Esophagus (tissue), 2 donors: ENCODE data around the gene HELZ2. TPM values are rescaled to one million over a fixed set of nuclear protein-coding genes. Genes with fewer than 3 reads are reported as not detected.

ENCODE experiments used
- H3K27ac ChIP-seq, 2 donors: one replicate each; pipeline ENCODE4 v1.5.1; 2013; ENCODE audit warnings: low read depth in 2 of 2, mild to moderate bottlenecking in 2 of 2, inconsistent platforms in 1 of 2, low read length in 1 of 2, moderate library complexity in 1 of 2
- H3K27me3 ChIP-seq, 2 donors: one replicate each; pipeline ENCODE4 v1.6.1; 2013; ENCODE audit warnings: low read length in 2 of 2, control low read depth in 1 of 2, mild to moderate bottlenecking in 1 of 2; ENCODE audit not compliant: insufficient read depth in 2 of 2, control insufficient read depth in 1 of 2
- H3K36me3 ChIP-seq, 2 donors: one replicate each; pipeline ENCODE4 v1.6.1; 2013; ENCODE audit warnings: low read length in 1 of 2; ENCODE audit not compliant: control insufficient read depth in 2 of 2, insufficient read depth in 2 of 2
- H3K4me1 ChIP-seq, 2 donors: one replicate each; pipeline ENCODE4 v1.6.1; 2013; ENCODE audit warnings: low read length in 1 of 2; ENCODE audit not compliant: control insufficient read depth in 2 of 2, insufficient read depth in 2 of 2
- H3K4me3 ChIP-seq, 2 donors: one replicate each; pipeline ENCODE4 v1.5.1; 2013; ENCODE audit warnings: low read length in 2 of 2, mild to moderate bottlenecking in 2 of 2, low read depth in 1 of 2, moderate library complexity in 1 of 2
- H3K9me3 ChIP-seq, 2 donors: one replicate each; pipeline ENCODE4 v1.6.1; 2013; ENCODE audit warnings: mild to moderate bottlenecking in 2 of 2, low read depth in 1 of 2, low read length in 1 of 2, moderate library complexity in 1 of 2; ENCODE audit not compliant: control insufficient read depth in 2 of 2, insufficient read depth in 1 of 2
- WGBS, 2 donors: extraction: QIAGEN DNeasy Blood & Tissue Kit; methylation state at CpG; one replicate each; pipeline ENCODE4 v1.1.7; 2013; 5-methylcytosine and 5-hydroxymethylcytosine counted together
- polyA plus RNA-seq, 2 donors: library from polyadenylated mRNA; stranded (reverse); fragments of 200-250 nt; gene quantifications; one replicate each; pipeline ENCODE4 v1.2.3, GENCODE V29; 2013
- donor health status: healthy with polysubstance abuse.
- donor health status: Bipolar disorder and iron deficiency.

The HELZ2 gene
- polyA plus RNA-seq, 2 donors = 7.2 to 8.3 TPM

DNA sequence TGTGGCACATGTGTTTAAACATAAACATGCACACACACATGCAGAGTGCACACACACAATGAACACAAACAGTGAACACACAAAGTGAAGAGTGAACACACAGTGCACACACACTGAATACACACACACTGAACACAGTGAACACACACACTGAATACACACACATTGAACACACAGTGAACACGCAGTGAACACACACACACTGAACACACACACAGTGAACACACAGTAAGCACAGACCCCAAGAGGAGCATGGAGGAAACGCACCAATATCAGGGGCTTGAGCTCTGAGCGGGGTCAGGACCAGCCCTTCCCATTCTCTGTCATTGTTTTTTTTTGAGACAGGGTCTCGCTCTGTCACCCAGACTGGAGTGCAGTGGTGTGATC is 17.1 kb upstream of the HELZ2 start:
- no peak overlapping the region for H3K27ac ChIP-seq
- no peaks in the 10 kb centered on the region for H3K27me3 ChIP-seq
- H3K9me3 ChIP-seq = no peaks in the 10 kb centered on the region
- 94 to 95% methylated on average over 4 of the region's 4 CpGs for WGBS, 2 donors
- H3K4me3 ChIP-seq = no peak overlapping the region
- H3K4me1 ChIP-seq = peaks cover 3% of the 10 kb centered on the region in 2 donors
- peaks cover 12 to 54% of the 10 kb centered on the region in 2 donors for H3K36me3 ChIP-seq

DNA sequence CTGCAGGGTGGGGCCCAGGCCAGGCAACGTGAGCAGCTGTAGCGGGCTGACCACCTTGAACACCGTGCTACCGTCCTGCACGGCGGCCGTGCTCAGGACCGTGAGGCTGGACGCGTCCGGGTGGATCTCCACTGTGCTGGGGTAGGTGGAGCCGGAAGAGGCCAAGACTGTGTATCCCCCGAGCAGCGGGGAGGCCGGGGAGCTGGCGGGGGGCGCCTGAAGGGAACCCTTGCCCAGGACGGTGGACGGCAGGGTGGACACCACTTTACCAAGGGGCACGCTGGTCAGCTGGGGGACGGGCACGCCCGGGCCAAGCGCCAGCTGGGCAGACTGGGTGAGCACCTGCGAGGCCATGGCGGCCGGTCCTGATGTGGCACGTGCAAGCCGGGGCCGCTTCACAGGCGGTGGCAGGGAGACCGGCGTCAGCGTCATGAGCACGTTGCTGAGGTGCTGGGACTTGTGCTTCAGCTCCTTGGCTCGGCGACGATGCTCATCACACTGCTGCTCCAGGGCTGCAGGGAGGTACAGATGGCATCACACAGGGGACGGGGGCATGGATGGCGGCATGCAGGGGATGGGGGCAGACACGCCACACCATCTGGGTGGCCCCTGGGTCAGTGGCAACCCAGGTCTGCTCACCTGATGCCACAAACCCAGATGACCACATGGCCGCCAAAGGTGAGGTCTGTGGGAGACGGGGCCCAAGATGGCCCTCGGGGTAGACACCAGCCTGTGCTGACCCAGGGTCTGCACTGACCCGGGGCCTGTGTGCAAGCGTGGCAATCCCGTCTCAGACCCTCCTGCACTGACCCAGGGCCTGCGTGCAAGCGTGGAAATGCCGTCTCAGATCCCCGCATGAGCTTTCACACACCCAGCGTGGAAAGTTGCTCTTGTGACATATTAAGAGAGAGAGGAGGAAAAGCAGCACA is 16.4 kb upstream of the HELZ2 start:
- no peaks in the 10 kb centered on the region for H3K9me3 ChIP-seq
- 92 to 93% methylated on average over 50 to 52 of the region's 52 CpGs for WGBS, 2 donors
- H3K27ac ChIP-seq = no peak overlapping the region
- no peak overlapping the region for H3K4me3 ChIP-seq
- no peaks in the 10 kb centered on the region for H3K27me3 ChIP-seq
- peaks cover 3% of the 10 kb centered on the region in 2 donors for H3K4me1 ChIP-seq
- H3K36me3 ChIP-seq = peaks cover 11 to 48% of the 10 kb centered on the region in 2 donors

GRCh38 chr20:63589261-63590217 is 15.5 kb upstream of the HELZ2 start:
- peaks cover 3% of the 10 kb centered on the region in 2 donors for H3K4me1 ChIP-seq
- H3K27me3 ChIP-seq = no peaks in the 10 kb centered on the region
- H3K9me3 ChIP-seq = no peaks in the 10 kb centered on the region
- H3K4me3 ChIP-seq = no peak overlapping the region
- H3K27ac ChIP-seq = no peak overlapping the region
- peaks cover 9 to 48% of the 10 kb centered on the region in 2 donors for H3K36me3 ChIP-seq
- WGBS, 2 donors = 81 to 85% methylated on average over 38 of the region's 38 CpGs

DNA sequence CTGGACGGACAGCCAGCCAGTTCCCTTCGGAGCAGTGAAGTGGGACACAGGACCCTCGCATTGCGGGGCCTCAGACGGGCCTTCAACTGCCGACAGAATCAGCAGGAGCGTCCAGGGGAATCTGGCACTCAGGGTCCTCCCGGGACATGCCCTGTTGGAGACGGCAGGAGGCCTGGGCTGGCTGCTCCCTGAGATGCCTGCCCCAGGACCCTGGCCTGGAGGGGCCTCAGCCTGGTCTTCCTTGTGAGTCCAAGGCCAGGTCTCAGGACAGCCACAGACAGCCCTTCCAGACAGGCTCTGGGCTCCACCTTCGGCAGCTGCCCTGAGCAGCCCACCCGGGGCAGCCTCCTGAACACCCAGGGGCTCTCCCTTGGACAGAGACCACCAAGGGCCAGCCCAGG is 14.6 kb upstream of the HELZ2 start:
- 90% methylated on average over 11 of the region's 11 CpGs for WGBS, 2 donors
- Histone ChIP-seq H3K36me3 (peaks cover 9 to 48% of the 10 kb centered on the region in 2 donors), H3K4me1 (no peaks in the 10 kb centered on the region), H3K27ac (no peak overlapping the region), H3K9me3 (no peaks in the 10 kb centered on the region), H3K27me3 (no peaks in the 10 kb centered on the region), H3K4me3 (no peak overlapping the region)

GRCh38 chr20:63587776-63588591 is 13.9 kb upstream of the HELZ2 start:
- 67 to 69% methylated on average over 19 of the region's 19 CpGs for WGBS, 2 donors
- Histone ChIP-seq H3K4me3 (no peak overlapping the region), H3K4me1 (no peaks in the 10 kb centered on the region), H3K27me3 (no peaks in the 10 kb centered on the region), H3K9me3 (no peaks in the 10 kb centered on the region), H3K27ac (no peak overlapping the region), H3K36me3 (peaks cover 9 to 42% of the 10 kb centered on the region in 2 donors)

GRCh38 chr20:63587256-63587655 is 13.2 kb upstream of the HELZ2 start:
- Histone ChIP-seq H3K27me3 (no peaks in the 10 kb centered on the region), H3K9me3 (no peaks in the 10 kb centered on the region), H3K27ac (no peak overlapping the region), H3K4me1 (no peaks in the 10 kb centered on the region), H3K36me3 (peaks cover 8 to 36% of the 10 kb centered on the region in 2 donors), H3K4me3 (no peak overlapping the region)
- 92 to 93% methylated on average over 12 of the region's 12 CpGs for whole genome bisulfite sequencing, 2 donors

- no peaks in the 10 kb centered on the region for H3K4me1 ChIP-seq
These were observed 12.8 kb upstream of the HELZ2 start for GRCh38 chr20:63586797-63587196.

GRCh38 chr20:63585616-63586565 is 11.9 kb upstream of the HELZ2 start:
- H3K9me3 ChIP-seq = no peaks in the 10 kb centered on the region
- no peak overlapping the region for H3K27ac ChIP-seq
- no peaks in the 10 kb centered on the region for H3K4me1 ChIP-seq
- 73 to 75% methylated on average over 22 of the region's 22 CpGs for WGBS, 2 donors
- H3K36me3 ChIP-seq = peaks cover 0 to 24% of the 10 kb centered on the region in 2 donors
- H3K27me3 ChIP-seq = no peaks in the 10 kb centered on the region
- no peak overlapping the region for H3K4me3 ChIP-seq

More at GRCh38 chr20:63586797-63587196, 12.8 kb upstream of the HELZ2 start:
- Histone ChIP-seq H3K36me3 (peaks cover 4 to 31% of the 10 kb centered on the region in 2 donors), H3K27me3 (no peaks in the 10 kb centered on the region), H3K4me3 (no peak overlapping the region), H3K9me3 (no peaks in the 10 kb centered on the region), H3K27ac (no peak overlapping the region)
- 89 to 90% methylated on average over 17 of the region's 17 CpGs for WGBS, 2 donors
